HL-60 (cell line): ENCODE data around the gene LIMK1.

Experiments used
- GABPA ChIP-seq: IDR thresholded peaks from 2 replicates; pipeline ENCODE4 v1.6.1; 2012; ENCODE audit warnings: low read depth
- POLR2AphosphoS5 ChIP-seq: IDR thresholded peaks from 2 replicates; pipeline ENCODE4 v1.6.1; 2012; ENCODE audit warnings: low read depth
- SPI1 ChIP-seq: IDR thresholded peaks from 2 replicates; pipeline ENCODE4 v1.6.1; 2012; ENCODE audit warnings: low read depth, mild to moderate bottlenecking, borderline replicate concordance
- TF ChIP-seq, protein P1 (sequence below): IDR thresholded peaks from one replicate; pipeline ENCODE4 v1.5.1; 2011; ENCODE audit warnings: low read length, control low read depth, inconsistent platforms; ENCODE audit not compliant: insufficient read depth
- TF ChIP-seq, protein P2 (sequence below): IDR thresholded peaks from 2 replicates; pipeline ENCODE4 v1.6.1; 2012; ENCODE audit warnings: low read depth; ENCODE audit not compliant: insufficient replicate concordance

DNA sequence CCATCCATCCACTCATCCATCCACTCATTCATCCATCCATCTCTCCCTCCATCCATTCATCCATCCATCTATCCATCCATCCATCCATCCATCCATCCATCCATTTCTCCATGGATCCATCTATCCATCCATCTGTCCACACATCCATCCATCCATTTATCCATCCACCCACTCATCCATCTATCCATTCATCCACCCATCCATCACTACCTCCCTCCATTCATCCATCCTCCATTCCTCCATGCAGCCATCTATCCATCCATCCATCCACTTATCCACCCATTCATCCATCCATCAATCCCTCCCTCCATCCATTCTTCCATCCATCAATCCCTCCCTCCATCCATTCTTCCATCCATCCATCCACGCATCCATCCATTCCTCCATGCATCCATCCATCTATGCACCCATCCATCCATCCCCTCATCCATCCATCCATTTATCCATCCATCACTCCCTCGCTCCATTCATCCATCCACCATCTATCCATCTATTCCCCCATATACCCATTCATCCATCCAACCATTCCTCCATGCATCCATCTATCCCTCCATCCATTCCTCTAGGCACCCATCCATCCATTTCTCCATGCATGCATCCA, 34.5 kb upstream of the LIMK1 start:
- TF ChIP-seq, protein P1, sequence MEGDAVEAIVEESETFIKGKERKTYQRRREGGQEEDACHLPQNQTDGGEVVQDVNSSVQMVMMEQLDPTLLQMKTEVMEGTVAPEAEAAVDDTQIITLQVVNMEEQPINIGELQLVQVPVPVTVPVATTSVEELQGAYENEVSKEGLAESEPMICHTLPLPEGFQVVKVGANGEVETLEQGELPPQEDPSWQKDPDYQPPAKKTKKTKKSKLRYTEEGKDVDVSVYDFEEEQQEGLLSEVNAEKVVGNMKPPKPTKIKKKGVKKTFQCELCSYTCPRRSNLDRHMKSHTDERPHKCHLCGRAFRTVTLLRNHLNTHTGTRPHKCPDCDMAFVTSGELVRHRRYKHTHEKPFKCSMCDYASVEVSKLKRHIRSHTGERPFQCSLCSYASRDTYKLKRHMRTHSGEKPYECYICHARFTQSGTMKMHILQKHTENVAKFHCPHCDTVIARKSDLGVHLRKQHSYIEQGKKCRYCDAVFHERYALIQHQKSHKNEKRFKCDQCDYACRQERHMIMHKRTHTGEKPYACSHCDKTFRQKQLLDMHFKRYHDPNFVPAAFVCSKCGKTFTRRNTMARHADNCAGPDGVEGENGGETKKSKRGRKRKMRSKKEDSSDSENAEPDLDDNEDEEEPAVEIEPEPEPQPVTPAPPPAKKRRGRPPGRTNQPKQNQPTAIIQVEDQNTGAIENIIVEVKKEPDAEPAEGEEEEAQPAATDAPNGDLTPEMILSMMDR = no peak
- no peak for TF ChIP-seq POLR2AphosphoS5
- TF ChIP-seq SPI1 = no peak
- no peak for TF ChIP-seq GABPA
- TF ChIP-seq, protein P2, sequence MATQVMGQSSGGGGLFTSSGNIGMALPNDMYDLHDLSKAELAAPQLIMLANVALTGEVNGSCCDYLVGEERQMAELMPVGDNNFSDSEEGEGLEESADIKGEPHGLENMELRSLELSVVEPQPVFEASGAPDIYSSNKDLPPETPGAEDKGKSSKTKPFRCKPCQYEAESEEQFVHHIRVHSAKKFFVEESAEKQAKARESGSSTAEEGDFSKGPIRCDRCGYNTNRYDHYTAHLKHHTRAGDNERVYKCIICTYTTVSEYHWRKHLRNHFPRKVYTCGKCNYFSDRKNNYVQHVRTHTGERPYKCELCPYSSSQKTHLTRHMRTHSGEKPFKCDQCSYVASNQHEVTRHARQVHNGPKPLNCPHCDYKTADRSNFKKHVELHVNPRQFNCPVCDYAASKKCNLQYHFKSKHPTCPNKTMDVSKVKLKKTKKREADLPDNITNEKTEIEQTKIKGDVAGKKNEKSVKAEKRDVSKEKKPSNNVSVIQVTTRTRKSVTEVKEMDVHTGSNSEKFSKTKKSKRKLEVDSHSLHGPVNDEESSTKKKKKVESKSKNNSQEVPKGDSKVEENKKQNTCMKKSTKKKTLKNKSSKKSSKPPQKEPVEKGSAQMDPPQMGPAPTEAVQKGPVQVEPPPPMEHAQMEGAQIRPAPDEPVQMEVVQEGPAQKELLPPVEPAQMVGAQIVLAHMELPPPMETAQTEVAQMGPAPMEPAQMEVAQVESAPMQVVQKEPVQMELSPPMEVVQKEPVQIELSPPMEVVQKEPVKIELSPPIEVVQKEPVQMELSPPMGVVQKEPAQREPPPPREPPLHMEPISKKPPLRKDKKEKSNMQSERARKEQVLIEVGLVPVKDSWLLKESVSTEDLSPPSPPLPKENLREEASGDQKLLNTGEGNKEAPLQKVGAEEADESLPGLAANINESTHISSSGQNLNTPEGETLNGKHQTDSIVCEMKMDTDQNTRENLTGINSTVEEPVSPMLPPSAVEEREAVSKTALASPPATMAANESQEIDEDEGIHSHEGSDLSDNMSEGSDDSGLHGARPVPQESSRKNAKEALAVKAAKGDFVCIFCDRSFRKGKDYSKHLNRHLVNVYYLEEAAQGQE = no peak
